HG03469 (cell line): ENCODE measurements around the gene METRNL.

Experiments
- ATAC-seq: cut with Tn5 transposase; IDR thresholded peaks from one replicate; pipeline ENCODE4 v1.9.1; 2021; ENCODE audit warnings: mild to moderate bottlenecking, moderate library complexity, moderate number of reproducible peaks; ENCODE audit not compliant: unreplicated experiment

METRNL gene

GRCh38 chr17:83103943-83104311 is 24.5 kb downstream of the METRNL start:
- no peak for ATAC-seq

GRCh38 chr17:83104577-83105505 is 25.4 kb downstream of the METRNL start:
- ATAC-seq = no peak

GRCh38 chr17:83105512-83105911 is 26.1 kb downstream of the METRNL start:
- no peak for ATAC-seq

DNA sequence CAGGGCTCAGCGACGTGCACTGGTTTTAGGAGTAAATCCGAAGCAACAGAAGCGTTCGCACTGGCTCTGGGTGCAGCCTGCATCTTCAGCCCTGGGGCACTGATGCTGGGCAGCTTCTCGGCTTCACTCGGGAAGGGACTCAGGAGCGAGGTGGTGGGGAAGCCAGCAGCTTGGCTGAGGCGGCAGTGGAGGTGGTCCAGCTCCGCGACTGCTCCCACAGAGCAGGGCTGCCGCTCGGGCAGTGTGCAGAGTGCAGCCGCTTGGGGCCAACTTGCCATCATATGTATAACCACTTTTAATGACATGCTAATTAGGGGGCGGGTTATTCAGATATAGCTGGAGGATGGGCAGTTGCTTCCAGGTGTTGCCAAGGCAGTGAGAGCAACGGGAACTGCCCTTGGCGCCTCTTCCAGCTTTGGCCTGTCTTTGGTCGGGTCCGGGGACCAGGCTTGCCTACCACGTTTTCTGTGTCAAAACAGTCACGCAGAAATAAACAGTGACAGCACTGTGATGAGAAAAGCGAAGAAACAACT is 26.7 kb downstream of the METRNL start:
- no peak for ATAC-seq

DNA sequence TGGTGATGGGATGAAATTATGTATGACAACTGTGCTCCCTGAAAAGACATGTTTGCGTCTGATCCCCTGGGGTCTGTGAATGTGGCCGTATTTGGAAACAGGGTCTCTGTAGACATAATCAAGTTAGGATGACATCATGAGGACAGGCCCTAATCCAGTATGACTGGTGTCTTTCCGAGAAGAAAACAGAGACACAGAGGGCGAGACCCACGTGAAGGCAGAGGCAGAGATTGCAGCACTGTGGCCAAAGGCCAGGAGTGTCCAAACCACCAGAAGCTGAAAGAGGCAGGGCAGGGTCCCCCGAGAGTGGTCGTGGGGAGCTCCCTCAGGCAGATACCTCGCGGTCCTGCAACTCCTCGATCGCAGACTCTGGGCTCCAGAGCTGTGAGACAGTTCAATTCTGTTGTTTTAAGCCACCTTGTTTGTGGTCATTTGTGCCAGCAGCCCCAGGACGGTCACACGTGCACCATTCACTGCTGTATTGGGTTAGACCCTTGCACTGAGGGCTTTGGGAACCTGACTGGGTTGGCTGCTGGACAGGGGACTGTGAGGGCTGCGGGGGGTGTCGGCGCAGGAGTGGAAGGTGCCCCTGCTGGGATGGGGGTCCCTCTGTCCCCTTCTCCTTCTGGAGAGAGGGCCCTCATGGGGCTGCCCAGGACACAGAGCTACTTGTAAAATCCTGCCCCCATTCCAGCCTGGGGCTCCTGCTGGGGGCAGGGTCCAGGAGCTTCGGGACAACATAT is 27.7 kb downstream of the METRNL start:
- ATAC-seq = no peak

GRCh38 chr17:83107656-83108048 is 28.2 kb downstream of the METRNL start:
- ATAC-seq = no peak

DNA sequence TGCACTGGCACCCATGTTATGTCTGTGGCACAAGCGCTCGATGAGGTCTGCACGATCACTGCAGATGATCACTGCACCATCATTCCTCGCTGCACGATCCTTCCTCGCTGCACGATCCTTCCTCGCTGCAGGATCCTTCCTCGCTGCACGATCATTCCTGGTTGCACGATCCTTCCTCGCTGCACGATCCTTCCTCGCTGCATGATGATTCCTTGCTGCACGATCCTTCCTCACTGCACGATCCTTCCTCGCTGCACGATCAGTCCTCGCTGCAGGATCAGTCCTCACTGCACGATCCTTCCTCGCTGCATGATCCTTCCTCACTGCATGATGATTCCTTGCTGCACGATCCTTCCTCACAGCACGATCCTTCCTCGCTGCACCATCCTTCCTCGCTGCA is 29.3 kb downstream of the METRNL start:
- no peak for ATAC-seq

DNA sequence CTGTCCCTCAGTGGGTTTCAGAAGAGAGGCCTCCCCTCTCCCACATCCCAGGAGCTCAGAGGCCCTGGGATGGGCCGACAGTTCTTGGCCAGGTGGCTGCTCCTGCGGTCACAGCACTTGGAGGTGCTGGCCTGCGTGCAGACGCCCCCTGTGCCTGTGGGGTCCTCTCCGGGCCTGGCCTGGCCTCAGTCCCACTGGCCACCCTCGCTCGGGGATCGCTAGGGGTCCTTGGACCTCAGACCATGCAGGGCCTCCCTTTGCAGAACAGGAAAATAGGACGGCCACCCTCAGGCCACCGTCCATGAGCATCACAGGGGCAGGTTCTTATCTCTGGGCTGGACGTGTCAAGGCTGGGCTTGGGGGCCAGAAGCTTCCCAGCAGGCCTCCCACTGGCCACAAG is 30.0 kb downstream of the METRNL start:
- no peak for ATAC-seq

DNA sequence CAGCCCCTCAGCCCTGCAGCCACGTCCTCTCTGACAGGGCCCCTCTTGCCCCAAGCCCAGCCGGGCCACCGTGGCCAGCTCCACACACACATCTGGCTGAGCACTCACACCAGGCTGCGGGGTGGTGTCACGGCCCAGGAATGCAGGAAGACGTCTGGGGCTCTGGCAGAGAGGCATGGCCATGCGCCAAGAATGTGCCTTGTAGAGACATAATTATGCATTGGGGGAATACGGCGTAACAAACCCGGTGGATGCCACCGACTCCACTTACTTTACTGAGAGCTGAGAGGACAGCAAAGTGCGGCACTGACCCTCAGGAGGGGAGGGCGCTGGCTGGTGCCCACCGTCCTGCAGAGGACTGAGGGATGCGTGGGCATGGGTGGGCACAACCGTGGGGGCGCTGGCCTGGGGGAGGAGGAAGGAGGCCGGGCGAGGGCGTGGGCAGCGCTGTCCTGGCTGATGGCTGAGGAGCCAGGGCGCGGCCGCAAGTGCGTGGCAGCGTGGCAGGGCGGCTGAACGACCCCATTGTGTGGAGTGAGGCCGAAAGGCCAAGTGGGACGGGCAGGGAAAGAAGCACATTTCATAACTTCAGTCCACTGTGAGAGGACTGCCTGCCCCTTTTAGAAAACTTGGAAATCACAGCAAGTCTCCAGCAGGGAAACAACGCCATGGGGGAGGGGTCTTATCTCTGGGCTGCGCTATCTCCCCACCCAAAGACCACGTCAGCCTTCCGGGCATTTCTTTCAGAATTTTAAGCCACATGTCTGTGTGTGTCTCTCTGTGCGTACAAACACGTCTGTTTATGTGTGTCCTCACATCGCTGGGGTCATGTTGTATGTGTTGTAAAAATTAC is 30.6 kb downstream of the METRNL start:
- no peak for ATAC-seq

- no peak for ATAC-seq
These were observed 31.3 kb downstream of the METRNL start for GRCh38 chr17:83110735-83111134.

- no peak for ATAC-seq
These were observed 32.3 kb downstream of the METRNL start for GRCh38 chr17:83111516-83112282.

- ATAC-seq = no peak
These were observed 34.0 kb downstream of the METRNL start for GRCh38 chr17:83113381-83113780.

DNA sequence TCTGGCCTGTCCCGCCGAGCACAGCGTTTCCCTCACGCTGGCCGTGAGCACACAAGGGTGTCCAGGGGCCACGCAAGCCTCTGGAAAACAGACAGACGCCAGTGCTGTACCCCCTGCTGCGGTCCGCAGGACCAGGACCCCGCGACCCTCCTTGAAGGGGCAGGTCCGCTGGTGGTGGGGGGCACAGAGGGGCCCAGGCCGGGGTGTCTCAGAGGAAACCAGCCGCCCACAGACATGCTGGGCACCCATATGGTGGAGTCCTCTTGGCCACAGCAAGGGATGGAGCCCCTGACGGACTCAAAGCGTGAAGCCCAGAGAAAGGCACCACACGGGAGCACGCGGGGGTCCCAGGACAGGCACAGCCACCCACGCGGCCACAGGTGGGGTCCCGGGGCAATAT is 34.4 kb downstream of the METRNL start:
- no peak for ATAC-seq

- ATAC-seq = no peak
These were observed 35.3 kb downstream of the METRNL start for GRCh38 chr17:83114706-83115105.

DNA sequence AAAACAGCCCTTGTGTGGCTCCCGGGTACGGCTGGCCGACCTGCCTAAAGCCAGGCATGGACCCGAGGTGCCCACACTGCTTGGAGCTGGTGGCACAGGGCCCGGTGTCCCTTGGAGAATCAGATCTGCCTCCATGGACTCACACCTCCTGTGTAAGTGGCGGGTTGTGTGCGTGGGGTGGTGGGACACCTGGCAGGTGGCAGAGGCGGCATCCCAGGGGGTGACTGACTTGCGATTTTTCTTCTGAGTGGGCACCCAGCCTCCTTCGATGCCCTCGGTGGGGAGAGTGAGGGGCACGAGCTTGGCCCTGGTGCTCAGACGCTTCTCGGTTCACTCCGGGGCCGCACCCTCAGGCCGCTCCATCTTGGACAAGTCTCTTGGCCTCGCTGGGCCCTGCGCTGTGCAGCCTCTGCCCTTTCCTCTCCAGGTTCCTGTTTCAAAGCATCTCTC is 35.8 kb downstream of the METRNL start:
- ATAC-seq = no peak

DNA sequence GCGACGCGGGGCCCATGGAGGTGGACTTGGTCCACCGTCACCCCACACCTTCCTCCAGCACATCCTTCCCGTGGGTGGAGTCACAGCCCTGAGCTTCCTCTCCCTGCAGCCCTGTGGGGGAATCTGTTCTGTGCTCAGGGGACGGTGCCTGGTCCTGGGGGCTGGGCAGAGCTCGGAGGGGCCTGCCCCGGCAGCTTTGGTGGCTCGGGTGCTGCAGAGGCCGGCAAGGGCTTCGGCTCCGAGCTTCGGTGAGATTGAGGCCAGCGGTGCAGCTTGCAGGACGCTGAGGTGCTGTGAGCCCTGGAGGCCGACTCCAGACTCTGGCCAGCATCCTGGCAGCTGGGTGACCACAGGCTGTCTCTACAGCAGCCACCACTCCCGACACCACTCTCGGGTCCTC is 36.4 kb downstream of the METRNL start:
- no peak for ATAC-seq

DNA sequence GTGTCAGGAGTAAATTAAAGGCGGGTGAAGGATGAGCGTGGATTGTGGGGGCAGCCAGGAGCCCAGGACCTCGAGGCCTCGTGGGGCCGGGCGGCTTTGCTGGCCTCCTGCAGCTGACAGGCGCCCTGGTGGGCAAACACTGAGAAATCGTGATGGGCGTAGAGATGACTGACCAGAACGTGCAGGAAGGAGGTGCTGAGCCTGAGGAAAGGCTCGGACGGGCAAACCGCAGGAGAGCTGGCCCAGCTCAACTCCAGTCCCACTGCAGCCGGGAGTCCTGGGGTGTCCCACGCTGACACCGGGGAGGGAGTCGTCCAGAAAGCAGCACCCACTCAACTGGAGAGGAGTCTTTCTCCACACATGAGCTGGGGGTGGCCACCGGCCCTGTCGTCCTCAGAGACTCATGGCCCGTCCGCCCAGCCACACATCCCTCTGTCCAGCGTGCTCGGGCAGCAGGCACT is 36.9 kb downstream of the METRNL start:
- no peak for ATAC-seq

GRCh38 chr17:83116783-83117555 is 37.6 kb downstream of the METRNL start:
- no peak for ATAC-seq

DNA sequence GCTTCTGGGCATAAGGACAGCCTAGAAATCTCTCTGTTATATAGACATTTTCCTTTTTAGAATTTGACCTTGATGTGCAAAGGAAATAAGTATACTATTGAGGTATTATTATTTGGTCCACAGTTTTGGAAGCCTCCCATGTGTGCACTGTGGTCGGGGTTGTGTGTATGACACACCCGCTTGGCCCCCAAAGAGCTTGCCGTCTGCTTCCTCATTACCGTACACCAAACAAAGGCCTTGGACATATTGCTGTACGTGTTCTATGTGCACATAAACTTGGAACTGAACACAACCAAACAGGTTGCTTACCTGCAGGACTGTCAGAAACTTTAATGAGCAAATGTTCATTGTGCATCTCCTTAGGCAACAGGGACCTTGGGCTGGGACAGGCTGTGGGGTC is 38.2 kb downstream of the METRNL start:
- ATAC-seq = no peak
